ENCODE measurements around the gene CALCR.

GRCh38 chr7:93551931-93552330 lies 22.6 kb downstream of the CALCR start:
- no peak for TF ChIP-seq CTCF (IDR thresholded peaks at IDR 0.05)
- no peak for TF ChIP-seq EP300 (IDR thresholded peaks at IDR 0.05)
- no peak for TF ChIP-seq POLR2A (IDR thresholded peaks at IDR 0.05)
- TF ChIP-seq POLR2AphosphoS5 (IDR thresholded peaks at IDR 0.05) = no peak

Measured in stomach (tissue), 4 donors.